NB4 (cell line): Measurements from ENCODE around the gene MRGPRX4.

Source experiments
- DNase-seq: peaks from one replicate; pipeline ENCODE4 v3.0.0; 2010; ENCODE audit warnings: low read depth
- H3K4me3 ChIP-seq: one replicate; pipeline ENCODE4 v1.5.1; 2011; ENCODE audit warnings: mild to moderate bottlenecking, low read depth, low read length, moderate library complexity
- MAX ChIP-seq: IDR thresholded peaks from 2 replicates; pipeline ENCODE4 v1.6.1; 2011; ENCODE audit warnings: low read depth, low read length
- MYC ChIP-seq: IDR thresholded peaks from 2 replicates; pipeline ENCODE4 v1.6.1; 2011; ENCODE audit warnings: low read depth, low read length
- POLR2A ChIP-seq: IDR thresholded peaks from 2 replicates; pipeline ENCODE4 v1.6.1; 2011; ENCODE audit warnings: mild to moderate bottlenecking; ENCODE audit not compliant: insufficient read length; ENCODE audit errors: extremely low read depth
- TF ChIP-seq, protein P1 (sequence below): IDR thresholded peaks from one replicate; pipeline ENCODE4 v1.5.1; 2012; ENCODE audit warnings: low read depth, low read length

Gene MRGPRX4

GRCh38 chr11:18144243-18144642 is 28.4 kb upstream of the MRGPRX4 start:
- no peak overlapping the region for H3K4me3 ChIP-seq
- no peak for DNase-seq
- TF ChIP-seq MAX (no peak), POLR2A (no peak), MYC (no peak)
- TF ChIP-seq, protein P1, sequence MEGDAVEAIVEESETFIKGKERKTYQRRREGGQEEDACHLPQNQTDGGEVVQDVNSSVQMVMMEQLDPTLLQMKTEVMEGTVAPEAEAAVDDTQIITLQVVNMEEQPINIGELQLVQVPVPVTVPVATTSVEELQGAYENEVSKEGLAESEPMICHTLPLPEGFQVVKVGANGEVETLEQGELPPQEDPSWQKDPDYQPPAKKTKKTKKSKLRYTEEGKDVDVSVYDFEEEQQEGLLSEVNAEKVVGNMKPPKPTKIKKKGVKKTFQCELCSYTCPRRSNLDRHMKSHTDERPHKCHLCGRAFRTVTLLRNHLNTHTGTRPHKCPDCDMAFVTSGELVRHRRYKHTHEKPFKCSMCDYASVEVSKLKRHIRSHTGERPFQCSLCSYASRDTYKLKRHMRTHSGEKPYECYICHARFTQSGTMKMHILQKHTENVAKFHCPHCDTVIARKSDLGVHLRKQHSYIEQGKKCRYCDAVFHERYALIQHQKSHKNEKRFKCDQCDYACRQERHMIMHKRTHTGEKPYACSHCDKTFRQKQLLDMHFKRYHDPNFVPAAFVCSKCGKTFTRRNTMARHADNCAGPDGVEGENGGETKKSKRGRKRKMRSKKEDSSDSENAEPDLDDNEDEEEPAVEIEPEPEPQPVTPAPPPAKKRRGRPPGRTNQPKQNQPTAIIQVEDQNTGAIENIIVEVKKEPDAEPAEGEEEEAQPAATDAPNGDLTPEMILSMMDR, result no peak

DNA sequence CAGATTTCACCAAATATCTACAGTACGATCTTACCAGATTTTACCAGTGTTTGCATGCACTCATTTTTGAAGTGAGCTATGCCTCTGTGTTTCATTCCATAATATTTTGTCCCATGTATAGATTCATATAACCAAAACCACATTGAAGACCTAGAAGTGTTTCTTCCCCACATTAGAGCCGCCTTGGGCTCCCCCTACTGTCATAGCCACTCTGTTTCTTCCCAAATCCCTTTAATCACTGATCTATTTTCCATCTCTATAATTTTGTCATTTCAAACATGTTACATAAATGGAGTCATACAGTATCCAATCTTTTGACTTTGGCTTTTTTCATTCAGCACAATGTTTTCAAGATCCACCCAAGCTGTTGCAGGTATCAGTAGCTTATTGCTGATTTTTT is 27.6 kb upstream of the MRGPRX4 start:
- H3K4me3 ChIP-seq, result no peak overlapping the region
- peak; percentile 13 for DNase-seq
- TF ChIP-seq MAX, result no peak
- no peak for TF ChIP-seq POLR2A
- TF ChIP-seq, protein P1, result peak; percentile 46
- TF ChIP-seq MYC, result no peak

- H3K4me3 ChIP-seq, result no peak overlapping the region
- TF ChIP-seq MYC, result no peak
- TF ChIP-seq MAX, result no peak
- no peak for TF ChIP-seq POLR2A
- TF ChIP-seq, protein P1, result no peak
- DNase-seq, result no peak
Measured at GRCh38 chr11:18145837-18146236, 26.8 kb upstream of the MRGPRX4 start.

DNA sequence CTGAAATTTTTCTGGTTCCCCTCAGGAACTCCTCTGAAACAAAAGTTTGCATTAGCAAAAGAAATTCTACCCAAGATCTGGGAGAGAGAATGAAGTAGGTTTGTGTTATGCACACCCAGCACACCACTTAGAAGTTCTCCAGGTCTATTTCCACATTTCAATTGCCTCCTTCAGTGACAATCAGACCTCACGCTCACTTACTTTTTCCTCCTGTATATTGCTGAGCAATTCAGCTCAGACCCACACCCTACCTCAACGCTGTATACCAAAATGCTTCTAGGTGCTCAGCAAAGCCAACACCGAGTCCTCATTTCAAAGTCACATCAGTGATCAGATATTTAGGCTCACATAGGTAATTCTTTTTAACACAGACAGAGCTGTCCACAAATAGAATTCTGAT is 21.1 kb upstream of the MRGPRX4 start:
- TF ChIP-seq, protein P1, result no peak
- H3K4me3 ChIP-seq, result no peak overlapping the region
- DNase-seq, result no peak

DNA sequence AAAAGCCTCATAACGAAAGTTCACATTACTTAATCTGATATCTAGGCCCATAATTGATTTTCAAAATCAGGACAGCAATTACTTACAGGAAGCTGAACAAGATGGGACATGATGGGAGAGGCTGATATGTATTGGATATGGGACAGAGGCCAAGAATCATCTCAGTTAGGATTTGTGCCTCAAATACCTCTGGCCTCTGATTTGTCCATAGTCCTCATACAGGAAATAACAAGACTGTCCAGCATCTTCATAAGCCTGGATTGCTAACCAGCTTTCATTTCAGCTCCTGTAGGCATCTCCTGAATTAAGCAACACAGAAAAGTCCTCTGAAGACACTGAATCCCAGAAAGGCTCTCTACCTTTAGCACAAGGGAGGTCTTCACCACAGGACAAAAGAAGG is 4.3 kb upstream of the MRGPRX4 start:
- DNase-seq, result no peak
- no peak overlapping the region for H3K4me3 ChIP-seq
- TF ChIP-seq, protein P1, result no peak
- TF ChIP-seq MAX, result no peak
- no peak for TF ChIP-seq POLR2A
- no peak for TF ChIP-seq MYC

GRCh38 chr11:18171377-18172000 is 1.1 kb upstream of the MRGPRX4 start:
- peak; percentile 36 for DNase-seq
- TF ChIP-seq, protein P1, result peak; percentile 69
- no peak for TF ChIP-seq MYC
- H3K4me3 ChIP-seq, result no peak overlapping the region
